Measurements from ENCODE around the gene CNIH1.
"Not testable (repeated sequence)": the region's sequence is repeated elsewhere in the genome, so short reads cannot be mapped to it uniquely, and the experiment has no call there.

CNIH1 gene

DNA sequence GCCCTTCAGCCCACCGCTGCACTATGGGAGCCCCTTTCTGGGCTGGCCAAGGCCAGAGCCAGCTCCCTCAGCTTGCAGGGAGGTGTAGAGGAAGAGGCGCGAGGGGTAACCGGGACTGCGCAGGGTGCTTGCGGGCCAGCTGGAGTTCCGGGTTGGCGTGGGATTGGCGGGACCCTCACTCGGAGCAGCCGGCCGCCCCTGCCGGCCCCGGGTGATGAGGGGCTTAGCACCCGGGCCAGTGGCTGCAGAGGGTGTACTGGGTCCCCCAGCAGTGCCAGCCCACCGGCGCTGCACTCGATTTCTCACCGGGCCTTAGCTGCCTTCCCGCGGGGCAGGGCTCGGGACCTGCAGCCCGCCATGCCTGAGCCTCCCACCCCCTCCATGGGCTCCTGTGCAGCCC lies 1.8 kb upstream of the CNIH1 start:
- DNase-seq; in situ Hi-C loops (cut with HindIII; ENCODE audit: low pct_ligation_motif_present, low pct_unique_long_range_greater_than_20kb, low sequenced_read_pairs): not testable (repeated sequence)

DNA sequence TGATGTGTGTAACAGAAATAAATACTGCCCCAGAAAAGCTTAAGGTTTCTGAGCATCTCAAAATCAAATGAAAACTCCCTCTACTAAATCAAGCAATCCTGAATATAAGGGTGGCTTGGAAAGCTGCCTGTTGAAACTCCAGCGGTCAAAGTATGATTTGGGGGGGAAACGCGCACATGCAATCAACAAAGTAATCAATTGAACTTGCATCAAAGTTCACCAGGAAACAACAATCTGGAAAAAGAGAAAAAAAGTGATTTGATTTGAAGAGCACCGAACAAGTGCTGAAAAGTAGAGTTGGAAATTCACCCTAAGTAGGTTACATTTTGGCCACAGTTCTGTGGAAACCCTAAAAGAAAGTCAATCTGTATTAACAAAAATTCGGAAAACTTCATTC lies 700 bp downstream of the CNIH1 start:
- in situ Hi-C loops (cut with HindIII; ENCODE audit: low pct_ligation_motif_present, low pct_unique_long_range_greater_than_20kb, low sequenced_read_pairs), result no loop called here
- DNase-seq, result no peak

GRCh38 chr14:54440037-54440436 lies 1.1 kb downstream of the CNIH1 start:
- peak; percentile 8 for DNase-seq
- in situ Hi-C loops (cut with HindIII; ENCODE audit: low pct_ligation_motif_present, low pct_unique_long_range_greater_than_20kb, low sequenced_read_pairs), result no loop called here

- in situ Hi-C loops (cut with HindIII; ENCODE audit: low pct_ligation_motif_present, low pct_unique_long_range_greater_than_20kb, low sequenced_read_pairs), result no loop called here
- no peak for DNase-seq
Observed at GRCh38 chr14:54438703-54439102, 2.5 kb downstream of the CNIH1 start.

DNA sequence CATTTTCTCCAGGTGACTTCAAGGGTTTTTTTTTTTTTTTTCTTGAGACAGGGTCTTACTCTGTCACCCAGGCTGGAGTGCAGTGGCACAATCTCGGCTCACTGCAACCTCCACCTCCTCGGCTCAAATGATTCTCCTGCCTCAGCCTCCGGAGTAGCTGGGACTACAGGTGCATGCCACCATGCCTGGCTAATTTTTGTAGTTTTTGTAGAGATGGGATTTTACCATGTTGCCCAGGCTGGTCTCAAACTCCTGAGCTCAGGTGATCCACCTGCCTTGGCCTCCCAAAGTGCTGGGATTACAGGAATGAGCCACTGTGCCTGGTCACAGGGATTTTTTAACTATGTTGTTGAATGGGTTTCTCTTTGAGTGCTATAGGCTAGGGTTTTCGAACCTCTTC lies 3.2 kb downstream of the CNIH1 start:
- DNase-seq; in situ Hi-C loops (cut with HindIII; ENCODE audit: low pct_ligation_motif_present, low pct_unique_long_range_greater_than_20kb, low sequenced_read_pairs): not testable (repeated sequence)

GRCh38 chr14:54435500-54435981 lies 5.6 kb downstream of the CNIH1 start:
- in situ Hi-C loops (cut with HindIII; ENCODE audit: low pct_ligation_motif_present, low pct_unique_long_range_greater_than_20kb, low sequenced_read_pairs), result no loop called here
- no peak for DNase-seq

DNA sequence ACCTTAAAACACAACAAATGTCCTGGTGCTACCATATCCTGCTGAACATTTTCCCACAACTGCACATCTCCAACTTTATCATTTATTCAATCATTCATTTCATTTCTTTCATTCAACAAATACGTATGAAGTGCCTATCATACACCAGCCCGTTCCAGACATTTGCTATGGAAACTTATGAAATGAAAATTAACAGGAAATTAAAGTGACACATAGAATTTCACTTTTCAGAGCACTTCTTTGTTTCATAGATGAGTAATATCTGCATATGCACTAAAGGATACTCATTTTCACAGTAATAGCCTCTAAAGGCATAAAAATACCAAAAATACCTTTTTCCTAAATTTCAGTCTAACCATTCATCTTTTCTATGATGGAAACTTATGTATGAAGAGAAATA lies 12.6 kb downstream of the CNIH1 start:
- no peak for DNase-seq
- in situ Hi-C loops (cut with HindIII; ENCODE audit: low pct_ligation_motif_present, low pct_unique_long_range_greater_than_20kb, low sequenced_read_pairs), result no loop called here

GRCh38 chr14:54427871-54428270 lies 13.3 kb downstream of the CNIH1 start:
- in situ Hi-C loops (cut with HindIII; ENCODE audit: low pct_ligation_motif_present, low pct_unique_long_range_greater_than_20kb, low sequenced_read_pairs), result no loop called here
- no peak for DNase-seq

DNA sequence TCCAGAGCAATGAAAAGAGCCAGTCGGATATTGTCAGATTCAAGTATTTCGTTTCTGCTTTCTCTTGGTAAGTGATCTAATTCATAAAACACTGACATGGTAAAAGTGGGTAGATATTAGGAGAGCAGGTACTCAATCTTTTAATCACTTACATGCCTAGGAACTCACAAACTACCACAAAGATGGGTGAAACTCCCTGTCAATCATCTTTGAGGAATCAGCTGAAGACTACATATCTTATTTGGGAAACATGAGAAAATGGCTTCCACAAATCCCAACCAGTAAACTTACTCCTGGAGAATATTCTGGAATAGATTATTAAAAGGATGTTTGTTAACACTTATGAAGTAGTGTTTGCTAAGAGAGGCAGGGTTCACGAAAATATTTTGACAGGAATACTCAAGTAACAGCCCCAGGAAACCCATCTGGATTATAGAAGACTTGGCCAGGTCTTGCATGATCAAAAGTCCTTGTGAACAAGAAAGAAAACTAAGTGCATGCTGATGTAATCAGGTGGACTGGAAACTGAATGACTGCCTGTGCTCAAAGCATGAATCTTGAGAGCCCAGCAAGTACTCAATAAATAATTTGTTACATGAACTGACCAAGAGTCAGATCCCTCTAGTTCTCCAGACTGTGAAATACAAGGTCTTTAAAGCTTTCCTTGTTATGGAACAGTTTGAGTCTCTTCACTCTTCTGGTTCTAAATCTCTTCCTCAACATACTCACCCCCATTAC lies 15.5 kb downstream of the CNIH1 start:
- no peak for DNase-seq
- in situ Hi-C loops (cut with HindIII; ENCODE audit: low pct_ligation_motif_present, low pct_unique_long_range_greater_than_20kb, low sequenced_read_pairs), result no loop called here

- in situ Hi-C loops (cut with HindIII; ENCODE audit: low pct_ligation_motif_present, low pct_unique_long_range_greater_than_20kb, low sequenced_read_pairs), result no loop called here
- no peak for DNase-seq
Observed at GRCh38 chr14:54425068-54425467, 16.1 kb downstream of the CNIH1 start.

DNA sequence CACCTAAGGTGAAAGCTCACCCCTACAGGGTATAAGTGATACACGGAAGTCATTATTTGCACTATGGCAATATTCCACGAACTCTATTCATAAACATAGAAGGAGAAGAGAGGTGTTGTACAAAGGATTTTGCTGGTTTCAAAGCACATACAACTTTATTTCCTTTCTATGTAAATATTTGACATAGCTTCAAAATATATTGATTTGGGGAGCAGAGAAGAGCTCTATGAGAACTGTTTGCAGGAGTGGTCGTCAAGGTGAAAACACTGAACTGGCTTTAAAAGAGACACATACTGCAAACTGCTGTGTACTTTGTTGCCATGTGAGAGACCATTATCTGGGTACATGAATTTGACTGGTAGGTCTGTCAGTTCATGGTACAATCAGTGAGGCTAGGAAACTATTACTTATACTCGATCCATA lies 16.7 kb downstream of the CNIH1 start:
- no peak for DNase-seq
- in situ Hi-C loops (cut with HindIII; ENCODE audit: low pct_ligation_motif_present, low pct_unique_long_range_greater_than_20kb, low sequenced_read_pairs), result no loop called here

- in situ Hi-C loops (cut with HindIII; ENCODE audit: low pct_ligation_motif_present, low pct_unique_long_range_greater_than_20kb, low sequenced_read_pairs), result no loop called here
- DNase-seq, result no peak
Observed at GRCh38 chr14:54423991-54424390, 17.2 kb downstream of the CNIH1 start.

- DNase-seq, result peak; percentile 48
- in situ Hi-C loops (cut with HindIII; ENCODE audit: low pct_ligation_motif_present, low pct_unique_long_range_greater_than_20kb, low sequenced_read_pairs), result no loop called here
Observed at GRCh38 chr14:54420478-54421142, 20.6 kb downstream of the CNIH1 start.

DNA sequence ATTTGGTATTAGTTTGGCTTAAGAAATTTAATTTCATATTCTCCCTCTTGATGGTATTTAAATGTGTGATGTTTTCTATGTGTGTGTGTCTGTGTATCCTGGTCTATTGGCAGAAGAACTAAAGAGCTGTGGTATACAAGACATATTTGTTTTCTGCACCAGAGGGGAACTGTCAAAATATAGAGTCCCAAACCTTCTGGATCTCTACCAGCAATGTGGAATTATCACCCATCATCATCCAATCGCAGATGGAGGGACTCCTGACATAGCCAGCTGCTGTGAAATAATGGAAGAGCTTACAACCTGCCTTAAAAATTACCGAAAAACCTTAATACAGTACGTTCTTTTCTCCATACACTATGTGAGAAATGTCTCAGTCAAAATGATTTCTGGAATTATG lies 29.8 kb downstream of the CNIH1 start:
- DNase-seq, result no peak
- in situ Hi-C loops (cut with HindIII; ENCODE audit: low pct_ligation_motif_present, low pct_unique_long_range_greater_than_20kb, low sequenced_read_pairs), result no loop called here

- no peak for DNase-seq
- in situ Hi-C loops (cut with HindIII; ENCODE audit: low pct_ligation_motif_present, low pct_unique_long_range_greater_than_20kb, low sequenced_read_pairs), result no loop called here
Observed at GRCh38 chr14:54410215-54410614, 31.0 kb downstream of the CNIH1 start.

- in situ Hi-C loops (cut with HindIII; ENCODE audit: low pct_ligation_motif_present, low pct_unique_long_range_greater_than_20kb, low sequenced_read_pairs); DNase-seq: not testable (repeated sequence)
Observed at GRCh38 chr14:54403401-54404005, 37.7 kb downstream of the CNIH1 start.

DNA sequence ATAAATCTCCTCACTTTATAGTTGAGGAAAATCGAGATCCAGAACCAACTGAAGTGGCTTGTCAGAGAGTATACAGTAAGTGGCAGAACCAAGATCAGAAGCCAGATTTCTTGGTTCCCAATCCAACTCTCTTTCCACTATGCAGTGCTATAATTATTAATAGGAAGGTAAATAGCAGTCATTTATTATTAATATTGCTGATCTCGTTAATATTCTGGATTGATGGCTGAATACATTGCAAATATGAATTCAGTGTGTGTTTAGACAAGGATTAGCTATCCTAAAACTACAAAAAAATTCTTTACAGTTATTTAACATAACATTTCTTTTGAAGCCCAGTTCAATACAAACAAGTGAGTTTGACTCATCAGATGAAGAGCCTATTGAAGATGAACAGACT lies 41.6 kb downstream of the CNIH1 start:
- in situ Hi-C loops (cut with HindIII; ENCODE audit: low pct_ligation_motif_present, low pct_unique_long_range_greater_than_20kb, low sequenced_read_pairs), result no loop called here
- no peak for DNase-seq

- in situ Hi-C loops (cut with HindIII; ENCODE audit: low pct_ligation_motif_present, low pct_unique_long_range_greater_than_20kb, low sequenced_read_pairs), result no loop called here
- peak; percentile 98 for DNase-seq
Observed at GRCh38 chr14:54396493-54397335, 44.5 kb downstream of the CNIH1 start, which contains the start of gene CDKN3. Gene CDKN3 (plus strand): TSS chr14:54397007. CDS start chr14:54397069, 62 bp downstream.

GRCh38 chr14:54396183-54396492 lies 45.0 kb downstream of the CNIH1 start:
- in situ Hi-C loops (cut with HindIII; ENCODE audit: low pct_ligation_motif_present, low pct_unique_long_range_greater_than_20kb, low sequenced_read_pairs), result no loop called here
- no peak for DNase-seq

All from ACHN (cell line).